Esophagus squamous epithelium (tissue), 5 donors: ENCODE results near the gene CHMP3. TPM values are rescaled to one million over a fixed set of nuclear protein-coding genes. Genes with fewer than 3 reads are reported as not detected.
A peak's percentile ranks its signal among the peaks of the same experiment; 100 is the strongest.

Experiments
- DNase-seq: peaks from one replicate; lab custom pipeline; 2025; lab: John Stamatoyannopoulos, UW
- H3K27ac ChIP-seq, 4 donors: fragments of 200-600 bp; sonication (generic); one replicate each; pipeline ENCODE4 v1.5.1; 2016 to 2019; ENCODE audit warnings: mild to moderate bottlenecking in 1 of 4
- H3K27me3 ChIP-seq, 4 donors: fragments of 200-600 bp; sonication (generic); 1 replicate in 3 of 4; 2 replicates in 1 of 4; pipeline versions ENCODE4 v1.5.1 to v1.6.0; 2017 to 2021; ENCODE audit warnings: antibody characterized with exemption in 1 of 4
- H3K36me3 ChIP-seq, 3 donors: fragments of 200-600 bp; sonication (generic); one replicate each; pipeline ENCODE4 v1.5.1; 2016 to 2019
- H3K4me1 ChIP-seq, 3 donors: fragments of 200-600 bp; sonication (generic); one replicate each; pipeline ENCODE4 v1.5.1; 2017 to 2019
- H3K4me3 ChIP-seq, 4 donors: fragments of 200-600 bp; sonication (generic); 1 replicate in 3 of 4; 2 replicates in 1 of 4; pipeline ENCODE4 v1.5.1; 2016 to 2019; ENCODE audit warnings: mild to moderate bottlenecking in 2 of 4, moderate library complexity in 1 of 4
- H3K9me3 ChIP-seq, 3 donors: fragments of 200-600 bp; sonication (generic); one replicate each; pipeline ENCODE4 v1.5.1; 2016 to 2019
- CTCF ChIP-seq, 6 experiments: fragments of 450-650 bp in 4 of 6; fragments of 200-600 bp in 2 of 6; sonication (generic) in 2 of 6; IDR thresholded peaks; one replicate each; pipeline ENCODE4 v1.5.1; 2016 to 2019; ENCODE audit warnings: antibody characterized with exemption in 6 of 6, mild to moderate bottlenecking in 4 of 6, moderate library complexity in 4 of 6
- POLR2A ChIP-seq, 4 donors: fragments of 450-650 bp; IDR thresholded peaks; one replicate each; pipeline ENCODE4 v1.6.1; 2017; ENCODE audit warnings: antibody characterized with exemption in 4 of 4, mild to moderate bottlenecking in 4 of 4, moderate library complexity in 3 of 4
- WGBS, 2 donors: methylation state at CpG; one replicate each; pipeline ENCODE4 v1.1.5; 2018; 5-methylcytosine and 5-hydroxymethylcytosine counted together
- intact Hi-C: fragments of 100-400 bp; cut with DNase I; formaldehyde crosslinking; loops from one replicate; pipeline ENCODE4 v1.15.0; 2022
- total RNA-seq, 4 donors: library from RNA; depleted of rRNA; stranded (reverse); fragments of >200 nt; gene quantifications; one replicate each; pipeline ENCODE4 v1.1.0, GENCODE V29; 2016
- donor health status: DM: yes; HTN: yes; CAD: no.

The CHMP3 gene
- total RNA-seq, 4 donors from 2014 or later: 55.5 to 103 (median 65.5) TPM

GRCh38 chr2:86518481-86518880, 44.8 kb downstream of the CHMP3 start:
- no peaks in the 10 kb centered on the region for H3K27me3 ChIP-seq
- TF ChIP-seq CTCF (IDR thresholded peaks at IDR 0.05) (peak in 4 of 6 experiments; percentile 22 to 47 (median 36)), POLR2A (IDR thresholded peaks at IDR 0.05) (no peak)
- H3K27ac ChIP-seq: no peak overlapping the region
- WGBS, 2 donors: 71 to 77% methylated on average over 3 of the region's 3 CpGs
- no peak for DNase-seq
- no peaks in the 10 kb centered on the region for H3K9me3 ChIP-seq
- intact Hi-C loops: no loop called here
- no peaks in the 10 kb centered on the region for H3K4me1 ChIP-seq
- no peak overlapping the region for H3K4me3 ChIP-seq
- peaks cover 0 to 18% (median 0%) of the 10 kb centered on the region in 3 donors for H3K36me3 ChIP-seq

GRCh38 chr2:86513948-86514660, 49.1 kb downstream of the CHMP3 start:
- WGBS, 2 donors: 93 to 94% methylated on average over 5 of the region's 5 CpGs
- no peaks in the 10 kb centered on the region for H3K27me3 ChIP-seq
- TF ChIP-seq CTCF (IDR thresholded peaks at IDR 0.05) (no peak), POLR2A (IDR thresholded peaks at IDR 0.05) (no peak)

GRCh38 chr2:86512892-86513291, 50.4 kb downstream of the CHMP3 start:
- peaks cover 0 to 35% (median 0%) of the 10 kb centered on the region in 3 donors for H3K4me1 ChIP-seq
- no peak for DNase-seq
- no peak for TF ChIP-seq CTCF (IDR thresholded peaks at IDR 0.05)
- TF ChIP-seq POLR2A (IDR thresholded peaks at IDR 0.05): no peak
- no peak overlapping the region for H3K4me3 ChIP-seq
- 62 to 69% methylated on average over 2 of the region's 2 CpGs for WGBS, 2 donors
- H3K27me3 ChIP-seq: no peaks in the 10 kb centered on the region
- no peaks in the 10 kb centered on the region for H3K9me3 ChIP-seq
- H3K27ac ChIP-seq: peak overlapping the region in 2 of 4 donors; percentile 71 to 81
- peaks cover 0 to 26% (median 4%) of the 10 kb centered on the region in 3 donors for H3K36me3 ChIP-seq
- intact Hi-C loops: no loop called here

More at GRCh38 chr2:86513948-86514660, 49.1 kb downstream of the CHMP3 start:
- no peak overlapping the region for H3K4me3 ChIP-seq
- no peaks in the 10 kb centered on the region for H3K9me3 ChIP-seq
- H3K36me3 ChIP-seq: peaks cover 0 to 14% (median 0%) of the 10 kb centered on the region in 3 donors
- DNase-seq: no peak
- no peak overlapping the region for H3K27ac ChIP-seq
- intact Hi-C loops: no loop called here
- H3K4me1 ChIP-seq: peaks cover 0 to 35% (median 0%) of the 10 kb centered on the region in 3 donors

GRCh38 chr2:86512034-86512433, 51.2 kb downstream of the CHMP3 start:
- intact Hi-C loops: no loop called here
- H3K9me3 ChIP-seq: no peaks in the 10 kb centered on the region
- no peak overlapping the region for H3K4me3 ChIP-seq
- H3K4me1 ChIP-seq: peaks cover 0 to 35% (median 0%) of the 10 kb centered on the region in 3 donors
- DNase-seq: no peak
- WGBS, 2 donors: 44 to 55% methylated on average over 4 of the region's 4 CpGs
- peak overlapping the region; percentile 45 to 81 (median 63) for H3K27ac ChIP-seq
- H3K36me3 ChIP-seq: peaks cover 0 to 34% (median 9%) of the 10 kb centered on the region in 3 donors
- no peaks in the 10 kb centered on the region for H3K27me3 ChIP-seq
- TF ChIP-seq CTCF (IDR thresholded peaks at IDR 0.05): no peak
- no peak for TF ChIP-seq POLR2A (IDR thresholded peaks at IDR 0.05)

- Histone ChIP-seq H3K36me3 (peaks cover 0 to 48% (median 13%) of the 10 kb centered on the region in 3 donors), H3K27me3 (no peaks in the 10 kb centered on the region), H3K4me3 (no peak overlapping the region), H3K9me3 (no peaks in the 10 kb centered on the region), H3K27ac (peak overlapping the region in 3 of 4 donors; percentile 66 to 81 (median 71)), H3K4me1 (peaks cover 0 to 35% (median 0%) of the 10 kb centered on the region in 3 donors)
- intact Hi-C loops: no loop called here
- TF ChIP-seq CTCF (IDR thresholded peaks at IDR 0.05) (no peak), POLR2A (IDR thresholded peaks at IDR 0.05) (no peak)
- no peak for DNase-seq
- WGBS, 2 donors: 95 to 100% methylated on average over 2 of the region's 4 CpGs
Measured at GRCh38 chr2:86510436-86510933, 52.8 kb downstream of the CHMP3 start.
